B cell (primary cell): ENCODE results near the gene ADAM19.

Source experiments
- CTCF ChIP-seq: fragments of 200-600 bp; IDR thresholded peaks from one replicate; pipeline ENCODE4 v1.8.0; 2022; ENCODE audit warnings: antibody characterized with exemption, mild to moderate bottlenecking
- EZH2 ChIP-seq: IDR thresholded peaks from 2 replicates; pipeline ENCODE4 v1.6.1; 2012; ENCODE audit warnings: borderline replicate concordance, low read depth, mild to moderate bottlenecking, moderate library complexity, low read length; ENCODE audit not compliant: insufficient read depth, poor library complexity, severe bottlenecking

- TF ChIP-seq CTCF (no peak), EZH2 (no peak)
These were observed 12.1 kb downstream of the ADAM19 start for GRCh38 chr5:157563373-157563928.
